Prostate gland (tissue), 2 donors: ENCODE measurements around the gene CARMIL1.

Source experiments
- POLR2A ChIP-seq: fragments of 450-650 bp; IDR thresholded peaks from one replicate; pipeline ENCODE4 v1.6.1; 2016; ENCODE audit warnings: antibody characterized with exemption, mild to moderate bottlenecking
- POLR2AphosphoS5 ChIP-seq: sonication (generic); formaldehyde crosslinking; IDR thresholded peaks from one replicate; pipeline ENCODE4 v1.6.1; 2017; ENCODE audit warnings: antibody characterized with exemption
- TF ChIP-seq, protein P1 (sequence below), 4 experiments: fragments of 200-600 bp in 2 of 4; fragments of 450-650 bp in 2 of 4; sonication (generic) in 2 of 4; IDR thresholded peaks; 1 replicate in 3 of 4; 2 replicates in 1 of 4; pipeline ENCODE4 v1.5.1; 2016 to 2019; ENCODE audit warnings: antibody characterized with exemption in 4 of 4, mild to moderate bottlenecking in 2 of 4, moderate library complexity in 2 of 4

DNA sequence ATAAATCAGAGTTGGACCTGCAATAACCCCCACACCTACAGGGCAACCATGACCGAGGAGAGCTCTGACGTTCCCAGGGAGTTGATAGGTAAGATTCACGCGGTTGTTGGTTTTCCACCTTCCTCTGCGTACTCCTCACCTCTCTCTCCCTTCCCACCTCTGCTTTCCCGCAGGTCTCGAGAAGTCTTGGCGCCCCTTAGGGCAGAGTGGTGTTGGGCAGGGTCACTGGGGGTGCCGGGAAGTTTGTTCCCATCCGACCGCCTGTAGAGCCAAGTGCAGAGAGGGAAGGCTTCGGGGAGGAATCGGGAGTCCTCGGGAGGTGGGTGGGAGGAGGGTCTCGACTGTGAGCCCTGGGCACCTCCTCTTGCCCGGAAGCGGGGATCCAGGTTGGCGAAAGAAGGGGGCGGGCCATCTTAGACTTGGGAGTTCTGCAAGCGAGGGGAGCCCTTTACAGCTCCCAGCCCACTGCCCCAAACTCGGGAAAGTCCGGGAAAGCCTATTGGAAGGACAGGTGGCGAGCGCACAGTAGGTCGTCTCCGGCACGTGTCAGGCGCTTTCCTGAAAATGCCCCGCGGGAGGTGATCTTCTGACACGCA, 672 bp downstream of the CARMIL1 start:
- TF ChIP-seq, protein P1, sequence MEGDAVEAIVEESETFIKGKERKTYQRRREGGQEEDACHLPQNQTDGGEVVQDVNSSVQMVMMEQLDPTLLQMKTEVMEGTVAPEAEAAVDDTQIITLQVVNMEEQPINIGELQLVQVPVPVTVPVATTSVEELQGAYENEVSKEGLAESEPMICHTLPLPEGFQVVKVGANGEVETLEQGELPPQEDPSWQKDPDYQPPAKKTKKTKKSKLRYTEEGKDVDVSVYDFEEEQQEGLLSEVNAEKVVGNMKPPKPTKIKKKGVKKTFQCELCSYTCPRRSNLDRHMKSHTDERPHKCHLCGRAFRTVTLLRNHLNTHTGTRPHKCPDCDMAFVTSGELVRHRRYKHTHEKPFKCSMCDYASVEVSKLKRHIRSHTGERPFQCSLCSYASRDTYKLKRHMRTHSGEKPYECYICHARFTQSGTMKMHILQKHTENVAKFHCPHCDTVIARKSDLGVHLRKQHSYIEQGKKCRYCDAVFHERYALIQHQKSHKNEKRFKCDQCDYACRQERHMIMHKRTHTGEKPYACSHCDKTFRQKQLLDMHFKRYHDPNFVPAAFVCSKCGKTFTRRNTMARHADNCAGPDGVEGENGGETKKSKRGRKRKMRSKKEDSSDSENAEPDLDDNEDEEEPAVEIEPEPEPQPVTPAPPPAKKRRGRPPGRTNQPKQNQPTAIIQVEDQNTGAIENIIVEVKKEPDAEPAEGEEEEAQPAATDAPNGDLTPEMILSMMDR (IDR thresholded peaks at IDR 0.05) = no peak
- TF ChIP-seq POLR2AphosphoS5 (no peak), POLR2A (no peak)
